HepG2 (cell line): ENCODE data around the gene PLCB1.

Source experiments
- AHR ChIP-seq: IDR thresholded peaks from 2 replicates; pipeline ENCODE4 v1.6.1; 2018; ENCODE audit warnings: missing genetic modification reagents, missing compliant biosample characterization
- MZF1 ChIP-seq: sonication (generic); formaldehyde crosslinking; IDR thresholded peaks from 2 replicates; pipeline ENCODE4 v1.8.1; 2023; ENCODE audit warnings: mild to moderate bottlenecking, missing genetic modification reagents, borderline replicate concordance
- POLR2AphosphoS5 ChIP-seq: IDR thresholded peaks from 2 replicates; pipeline ENCODE4 v1.6.1; 2012; ENCODE audit warnings: low read depth, low read length
- SIN3B ChIP-seq: fragments of 150-350 bp; IDR thresholded peaks from 2 replicates; pipeline ENCODE4 v1.6.1; 2014; ENCODE audit warnings: low read length
- ZKSCAN1 ChIP-seq: fragments of 150-350 bp; IDR thresholded peaks from 2 replicates; pipeline ENCODE4 v1.6.1; 2014; ENCODE audit warnings: low read length
- ZNF101 ChIP-seq: sonication (generic); formaldehyde crosslinking; IDR thresholded peaks from 2 replicates; pipeline ENCODE4 v1.4.0; 2020; ENCODE audit warnings: mild to moderate bottlenecking, low read depth, missing genetic modification reagents, borderline replicate concordance
- TF ChIP-seq, protein P1 (sequence below): IDR thresholded peaks from 2 replicates; pipeline ENCODE4 v1.6.1; 2012; ENCODE audit warnings: inconsistent platforms

DNA sequence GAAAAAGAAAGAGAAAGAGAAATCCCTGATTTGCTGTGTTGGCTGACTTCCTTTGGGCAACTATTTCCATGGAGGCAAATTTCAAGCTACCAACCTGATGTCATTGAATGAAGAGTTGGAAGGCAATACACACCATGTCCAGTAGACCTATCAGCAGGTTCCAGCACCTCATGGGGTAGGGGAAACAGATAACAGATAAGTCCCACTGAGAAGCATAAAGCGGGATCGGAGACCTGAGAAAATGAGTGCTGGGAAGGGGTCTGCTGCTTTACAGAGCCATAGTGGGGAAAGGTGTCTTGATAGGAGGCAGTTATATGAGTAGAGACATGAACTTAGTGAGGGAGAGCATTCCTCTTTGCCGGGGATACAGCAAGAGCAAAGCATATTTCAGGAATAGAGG lies 244.9 kb downstream of the PLCB1 start:
- TF ChIP-seq ZNF101 (CRISPR knock-in tag), result no peak
- no peak for TF ChIP-seq SIN3B
- TF ChIP-seq AHR, result no peak
- no peak for TF ChIP-seq POLR2AphosphoS5
- no peak for TF ChIP-seq ZKSCAN1
- TF ChIP-seq, protein P1, sequence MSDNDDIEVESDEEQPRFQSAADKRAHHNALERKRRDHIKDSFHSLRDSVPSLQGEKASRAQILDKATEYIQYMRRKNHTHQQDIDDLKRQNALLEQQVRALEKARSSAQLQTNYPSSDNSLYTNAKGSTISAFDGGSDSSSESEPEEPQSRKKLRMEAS, result no peak
- TF ChIP-seq MZF1 (CRISPR knock-in tag), result no peak
